Psoas muscle (tissue), 8 donors: ENCODE data around the gene APOA4. TPM values are rescaled to one million over a fixed set of nuclear protein-coding genes. Genes with fewer than 3 reads are reported as not detected.

Experiments used
- ATAC-seq, 4 donors: fragments of 200-7000 bp; cut with Tn5 transposase; one replicate each; pipeline ENCODE4 v1.9.1; 2020; ENCODE audit warnings: moderate library complexity in 3 of 4, mild to moderate bottlenecking in 2 of 4
- DNase-seq, 2 donors: peaks; one replicate each; pipeline ENCODE4 v3.0.0-alpha.2; 2020
- H3K27ac ChIP-seq: fragments of 200-600 bp; one replicate; pipeline ENCODE4 v1.8.0; 2022
- H3K27me3 ChIP-seq, 3 donors: fragments of 200-600 bp in 1 of 3; one replicate each; pipeline versions ENCODE4 v1.6.1 to v1.8.0; 2013 to 2022; ENCODE audit warnings: low read length in 2 of 3, mild to moderate bottlenecking in 2 of 3, moderate library complexity in 1 of 3; ENCODE audit not compliant: insufficient read depth in 3 of 3
- H3K36me3 ChIP-seq, 2 donors: fragments of 200-600 bp in 1 of 2; one replicate each; pipeline versions ENCODE4 v1.6.1 to v1.8.0; 2013 to 2022; ENCODE audit warnings: low read depth in 1 of 2, mild to moderate bottlenecking in 1 of 2, moderate library complexity in 1 of 2; ENCODE audit not compliant: insufficient read depth in 1 of 2
- H3K4me1 ChIP-seq: fragments of 200-600 bp; one replicate; pipeline ENCODE4 v1.8.0; 2022
- H3K4me3 ChIP-seq: fragments of 200-600 bp; one replicate; pipeline ENCODE4 v1.8.0; 2022; ENCODE audit warnings: mild to moderate bottlenecking
- H3K9me3 ChIP-seq: fragments of 200-600 bp; one replicate; pipeline ENCODE4 v1.8.0; 2022
- CTCF ChIP-seq: fragments of 200-600 bp; IDR thresholded peaks from one replicate; pipeline ENCODE4 v1.8.0; 2022; ENCODE audit warnings: antibody characterized with exemption
- WGBS, 3 donors: extraction: QIAGEN DNeasy Blood & Tissue Kit; methylation state at CpG; one replicate each; pipeline versions ENCODE4 v1.1.6 to v1.1.7; 2013; 5-methylcytosine and 5-hydroxymethylcytosine counted together
- intact Hi-C, 2 donors: fragments of 100-400 bp; cut with DNase I; formaldehyde crosslinking; loops; one replicate each; pipeline versions ENCODE4 v1.11.0 to v1.14.2; 2022
- polyA plus RNA-seq, 3 donors: library from polyadenylated mRNA; stranded (reverse); fragments of 200-250 nt; gene quantifications; one replicate each; pipeline ENCODE4 v1.2.3, GENCODE V29; 2013
- total RNA-seq, 4 donors: library from RNA; stranded (reverse); fragmentation: NEBNext Ultra II Directional in 2 of 4; extraction: Animal tissue kit (Norgen Biotek cat#: 25700) in 2 of 4; gene quantifications; one replicate each; pipeline versions ENCODE4 v1.2.1 to v1.2.4, GENCODE V29; 2021 to 2023
- donor health status: healthy with polysubstance abuse.
- donor health status: DM: no; HTN: no; CAD: no; lungs with moderate emphysema.
- donor health status: Bipolar disorder and iron deficiency.
- donor health status: healthy.
- donor health status: DM: yes; HTN: yes; CAD: no.
- donor health status: DM: no; HTN: no; CAD: no.
- donor health status: DM: no; HTN: no; CAD: no.
- donor health status: DM: yes; HTN: yes; CAD: no.

APOA4 gene
- total and polyA plus RNA-seq, 7 donors, result 0.44 to 6.0 (median 0.50) TPM; not detected in 4

DNA sequence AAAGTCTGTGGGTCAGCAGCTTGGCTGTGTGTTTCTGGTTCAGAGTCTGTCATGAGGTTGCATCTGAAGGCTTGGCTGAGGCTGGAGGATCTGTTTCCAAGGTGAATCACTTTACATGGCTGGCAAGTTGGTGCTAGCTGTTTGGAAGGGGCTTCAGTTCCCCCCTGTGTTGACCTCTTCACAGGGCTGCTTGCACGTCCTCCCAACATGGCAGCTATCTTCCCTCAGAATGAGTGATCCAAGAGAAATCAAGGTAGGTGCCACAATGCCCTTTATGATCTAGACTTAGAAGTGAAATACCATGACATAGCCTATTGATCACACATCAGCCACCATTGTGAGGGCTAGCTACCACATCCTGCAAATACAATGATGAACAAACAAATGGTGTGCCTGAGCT, 9.9 kb downstream of the APOA4 start:
- H3K27me3 ChIP-seq, result no peaks in the 10 kb centered on the region
- no peaks in the 10 kb centered on the region for H3K36me3 ChIP-seq
- WGBS, 3 donors, result 93 to 100% (median 95%) methylated on average over 1 of the region's 1 CpG
- H3K9me3 ChIP-seq, result no peaks in the 10 kb centered on the region
- intact Hi-C loops, result no loop called here
- ATAC-seq, result no peak
- no peak overlapping the region for H3K27ac ChIP-seq
- no peak for DNase-seq
- TF ChIP-seq CTCF, result no peak
- no peak overlapping the region for H3K4me3 ChIP-seq
- H3K4me1 ChIP-seq, result peaks cover 11% of the 10 kb centered on the region

DNA sequence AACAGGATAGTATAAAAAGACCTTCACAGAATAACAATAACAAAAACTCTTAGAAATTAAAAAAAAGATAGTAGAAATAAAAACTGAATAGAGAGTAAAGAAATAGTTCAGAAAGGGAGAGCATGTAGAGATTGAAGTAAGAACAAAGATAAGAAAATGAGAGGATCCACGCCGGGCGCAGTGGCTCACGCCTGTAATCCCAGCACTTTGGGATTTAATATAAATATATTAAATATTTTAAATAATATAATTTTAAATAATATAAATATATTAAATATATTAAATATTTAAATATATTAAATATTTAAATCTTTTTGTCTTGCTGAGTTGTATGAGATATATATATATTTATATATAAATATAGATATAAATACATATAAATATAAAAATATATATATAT, 11.0 kb downstream of the APOA4 start:
- no peak overlapping the region for H3K27ac ChIP-seq
- H3K4me3 ChIP-seq, result no peak overlapping the region
- H3K4me1 ChIP-seq, result peaks cover 11% of the 10 kb centered on the region
- no peaks in the 10 kb centered on the region for H3K36me3 ChIP-seq
- intact Hi-C loops, result no loop called here
- H3K27me3 ChIP-seq, result no peaks in the 10 kb centered on the region
- WGBS, 3 donors, result 87 to 97% (median 96%) methylated on average over 4 of the region's 4 CpGs
- no peaks in the 10 kb centered on the region for H3K9me3 ChIP-seq
- ATAC-seq, result no peak
- TF ChIP-seq CTCF, result no peak
- DNase-seq, result no peak

GRCh38 chr11:116811194-116811593, 11.9 kb downstream of the APOA4 start:
- WGBS, 3 donors, result 85 to 89% (median 86%) methylated on average over 3 of the region's 3 CpGs
- Histone ChIP-seq H3K27me3 (no peaks in the 10 kb centered on the region), H3K27ac (no peak overlapping the region), H3K4me3 (no peak overlapping the region), H3K4me1 (peaks cover 11% of the 10 kb centered on the region), H3K9me3 (no peaks in the 10 kb centered on the region), H3K36me3 (no peaks in the 10 kb centered on the region)
- TF ChIP-seq CTCF, result no peak
- ATAC-seq, result no peak
- intact Hi-C loops, result no loop called here
- no peak for DNase-seq

DNA sequence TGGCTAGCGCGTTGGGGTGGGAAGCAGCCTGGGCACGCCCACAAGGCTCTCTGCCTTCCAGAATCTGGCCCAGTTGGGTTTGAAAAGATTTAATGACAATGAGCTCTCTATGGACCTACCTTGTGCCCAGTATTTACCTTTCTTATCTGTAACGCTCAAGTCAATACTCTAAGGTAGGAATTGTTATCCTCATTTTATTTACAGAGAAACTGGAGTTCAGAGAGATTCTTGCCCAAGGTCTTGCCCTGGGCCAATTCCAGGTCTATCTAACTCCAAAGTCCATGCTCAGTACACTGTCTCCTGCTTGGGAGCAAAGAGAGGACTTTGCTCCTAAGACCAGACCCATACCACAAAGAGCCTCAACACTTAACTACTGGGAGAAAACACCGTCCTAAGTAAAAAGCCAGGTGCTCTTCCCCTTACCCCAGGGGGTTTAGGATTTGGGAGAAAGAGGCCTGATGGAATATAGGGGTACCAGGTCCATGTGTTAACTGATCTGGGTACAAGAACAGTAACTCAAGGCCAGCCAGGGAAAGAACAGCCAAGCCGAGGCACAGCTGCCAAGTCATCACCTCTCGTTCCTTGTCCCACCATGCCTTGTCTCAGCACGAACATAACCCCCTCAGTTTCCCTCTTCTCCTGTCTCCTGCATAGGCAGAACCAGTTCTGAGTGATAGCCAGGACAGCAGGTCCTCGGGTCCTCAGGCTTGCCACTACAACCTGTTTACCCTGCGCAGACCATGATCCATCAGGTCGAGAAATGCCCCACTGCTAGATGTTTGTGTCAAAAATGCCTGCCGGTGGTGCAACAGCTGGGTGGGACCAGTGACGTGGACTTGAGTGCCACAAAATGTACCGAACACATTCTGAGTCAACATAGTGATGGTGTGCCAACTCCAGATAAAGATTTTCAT, 14.6 kb downstream of the APOA4 start:
- no peak for DNase-seq
- Histone ChIP-seq H3K4me3 (no peak overlapping the region), H3K36me3 (no peaks in the 10 kb centered on the region), H3K27ac (no peak overlapping the region), H3K27me3 (no peaks in the 10 kb centered on the region), H3K4me1 (no peaks in the 10 kb centered on the region), H3K9me3 (no peaks in the 10 kb centered on the region)
- TF ChIP-seq CTCF, result no peak
- peak in 3 of 4 donors; percentile 58 to 71 (median 59) for ATAC-seq
- intact Hi-C loops, result no loop called here
- 67 to 69% (median 68%) methylated on average over 14 of the region's 14 CpGs for WGBS, 3 donors
